H9 (cell line): ENCODE data around the gene RAP1GAP. TPM values are rescaled to one million over a fixed set of nuclear protein-coding genes. Genes with fewer than 3 reads are reported as not detected.
A peak's percentile ranks its signal among the peaks of the same experiment; 100 is the strongest.

Experiments used
- DNase-seq: peaks from one replicate; pipeline ENCODE4 v3.0.0-alpha.2; 2017
- H2AFZ ChIP-seq: one replicate; pipeline ENCODE4 v1.6.1; 2013; ENCODE audit warnings: mild to moderate bottlenecking, low read length, control low read depth, moderate library complexity
- H2AK5ac ChIP-seq: 2 replicates; pipeline ENCODE4 v1.6.1; 2013; ENCODE audit warnings: low read length, control low read depth, mixed read lengths; ENCODE audit not compliant: insufficient read length
- H2BK120ac ChIP-seq: one replicate; pipeline ENCODE4 v1.6.1; 2013; ENCODE audit warnings: low read depth, mild to moderate bottlenecking, low read length, control low read depth, inconsistent platforms; ENCODE audit not compliant: poor library complexity, severe bottlenecking
- H2BK12ac ChIP-seq: 2 replicates; pipeline ENCODE4 v1.6.1; 2013; ENCODE audit warnings: low read length, control low read depth, mixed read lengths, low read depth; ENCODE audit not compliant: insufficient read length
- H2BK15ac ChIP-seq: 2 replicates; pipeline ENCODE4 v1.6.1; 2013; ENCODE audit warnings: low read depth, low read length, control low read depth
- H2BK20ac ChIP-seq: one replicate; pipeline ENCODE4 v1.6.1; 2013; ENCODE audit warnings: low read depth, mild to moderate bottlenecking, low read length, control low read depth, inconsistent platforms; ENCODE audit not compliant: poor library complexity, severe bottlenecking
- H2BK5ac ChIP-seq: 2 replicates; pipeline ENCODE4 v1.6.1; 2013; ENCODE audit warnings: low read length, control low read depth, mixed read lengths; ENCODE audit not compliant: insufficient read length
- H3K14ac ChIP-seq: 2 replicates; pipeline ENCODE4 v1.6.1; 2013; ENCODE audit warnings: low read length, control low read depth; ENCODE audit not compliant: insufficient read depth
- H3K18ac ChIP-seq: 2 replicates; pipeline ENCODE4 v1.6.1; 2013; ENCODE audit warnings: low read depth, mild to moderate bottlenecking, mixed read lengths, low read length, control low read depth; ENCODE audit not compliant: insufficient read length
- H3K23ac ChIP-seq: 2 replicates; pipeline ENCODE4 v1.6.1; 2013; ENCODE audit warnings: low read length, control low read depth, mixed read lengths, low read depth; ENCODE audit not compliant: insufficient read length
- H3K23me2 ChIP-seq: 2 replicates; pipeline ENCODE4 v1.6.1; 2013; ENCODE audit warnings: low read depth, mild to moderate bottlenecking, mixed read lengths, low read length, control low read depth; ENCODE audit not compliant: insufficient read length, poor library complexity, severe bottlenecking
- H3K27ac ChIP-seq: 2 replicates; pipeline ENCODE4 v1.5.1; 2013; ENCODE audit warnings: low read length, control low read depth, mixed read lengths, low read depth; ENCODE audit not compliant: insufficient read length
- H3K27me3 ChIP-seq: 2 replicates; pipeline ENCODE4 v1.6.1; 2013; ENCODE audit warnings: low read length, control low read depth, inconsistent platforms; ENCODE audit not compliant: insufficient read depth
- H3K4ac ChIP-seq: 2 replicates; pipeline ENCODE4 v1.6.1; 2013; ENCODE audit warnings: low read depth, mild to moderate bottlenecking, control low read depth, inconsistent platforms, low read length, moderate library complexity
- H3K4me1 ChIP-seq: 2 replicates; pipeline ENCODE4 v1.6.1; 2013; ENCODE audit warnings: low read length, control low read depth, inconsistent platforms; ENCODE audit not compliant: insufficient read depth
- H3K4me2 ChIP-seq: 2 replicates; pipeline ENCODE4 v1.6.1; 2013; ENCODE audit warnings: low read length, control low read depth, mixed read lengths; ENCODE audit not compliant: insufficient read length, insufficient read depth
- H3K56ac ChIP-seq: 2 replicates; pipeline ENCODE4 v1.6.1; 2013; ENCODE audit warnings: low read depth, mild to moderate bottlenecking, mixed read lengths, low read length, control low read depth; ENCODE audit not compliant: insufficient read length
- H3K79me1 ChIP-seq: 2 replicates; pipeline ENCODE4 v1.6.1; 2013; ENCODE audit warnings: low read depth, mild to moderate bottlenecking, moderate library complexity, low read length, control low read depth, inconsistent platforms; ENCODE audit not compliant: insufficient read depth, poor library complexity, severe bottlenecking
- H3K79me2 ChIP-seq: 2 replicates; pipeline ENCODE4 v1.6.1; 2013; ENCODE audit warnings: low read length, control low read depth, inconsistent platforms; ENCODE audit not compliant: insufficient read depth
- H3K9ac ChIP-seq: 2 replicates; pipeline ENCODE4 v1.6.1; 2013; ENCODE audit warnings: low read length, control low read depth, mixed read lengths; ENCODE audit not compliant: insufficient read length; ENCODE audit errors: extremely low read depth
- H3K9me3 ChIP-seq: one replicate; pipeline ENCODE4 v1.6.1; 2013; ENCODE audit warnings: low read depth, low read length, inconsistent platforms; ENCODE audit not compliant: control insufficient read depth
- H3T11ph ChIP-seq: one replicate; pipeline ENCODE4 v1.6.1; 2013; ENCODE audit warnings: mild to moderate bottlenecking, low read length, control low read depth, inconsistent platforms
- H4K20me1 ChIP-seq: one replicate; pipeline ENCODE4 v1.6.1; 2013; ENCODE audit not compliant: control insufficient read depth, insufficient read length, insufficient read depth
- H4K5ac ChIP-seq: 2 replicates; pipeline ENCODE4 v1.6.1; 2013; ENCODE audit warnings: low read depth, mild to moderate bottlenecking, mixed read lengths, low read length, control low read depth; ENCODE audit not compliant: insufficient read length
- H4K8ac ChIP-seq: replicated peaks from 2 replicates; pipeline ENCODE4 v1.6.1; 2013; ENCODE audit warnings: low read length, control low read depth, mixed read lengths, low read depth; ENCODE audit not compliant: insufficient read length
- H4K91ac ChIP-seq: 2 replicates; pipeline ENCODE4 v1.6.1; 2013; ENCODE audit warnings: low read depth, mild to moderate bottlenecking, moderate library complexity, mixed read lengths, low read length, control low read depth; ENCODE audit not compliant: insufficient read length
- H3K27ac Mint-ChIP-seq, 3 experiments: 2 replicates in 2 of 3; 3 replicates in 1 of 3; pipeline ENCODE4 v1.8.0; 2020 to 2021; ENCODE audit warnings: mixed read lengths in 3 of 3, mild to moderate bottlenecking in 1 of 3, moderate library complexity in 1 of 3
- H3K27me3 Mint-ChIP-seq: 2 replicates; pipeline ENCODE4 v1.8.0; 2021; ENCODE audit warnings: low read depth, mild to moderate bottlenecking, moderate library complexity, mixed read lengths
- H3K36me3 Mint-ChIP-seq, 3 experiments: 2 replicates in 2 of 3; 3 replicates in 1 of 3; pipeline ENCODE4 v1.8.0; 2020 to 2021; ENCODE audit warnings: low read depth in 3 of 3, mixed read lengths in 3 of 3; ENCODE audit not compliant: insufficient read depth in 1 of 3
- H3K4me1 Mint-ChIP-seq, 2 experiments: 2 replicates each; pipeline ENCODE4 v1.8.0; 2020; ENCODE audit warnings: mixed read lengths in 2 of 2
- H3K4me3 Mint-ChIP-seq, 2 experiments: 2 replicates in 1 of 2; 3 replicates in 1 of 2; pipeline ENCODE4 v1.8.0; 2020 to 2021; ENCODE audit warnings: mild to moderate bottlenecking in 2 of 2, mixed read lengths in 2 of 2, moderate library complexity in 1 of 2
- H3K9me3 Mint-ChIP-seq, 2 experiments: 2 replicates in 1 of 2; 3 replicates in 1 of 2; pipeline ENCODE4 v1.8.0; 2020; ENCODE audit warnings: mild to moderate bottlenecking in 2 of 2, mixed read lengths in 2 of 2, moderate library complexity in 1 of 2
- WGBS: extraction: QIAGEN DNeasy Blood & Tissue Kit; methylation state at CpG from one replicate; pipeline ENCODE4 v1.1.7; 2013; ENCODE audit warnings: missing lambda C conversion rate, low lambda C conversion rate, mixed read lengths; ENCODE audit not compliant: insufficient read length; ENCODE audit errors: extremely low coverage; 5-methylcytosine and 5-hydroxymethylcytosine counted together
- total RNA-seq: library from RNA; stranded (reverse); gene quantifications from 2 replicates; pipeline ENCODE4 v1.2.1, GENCODE V29; 2021
- TF ChIP-seq, protein P1 (sequence below): fragments of 200-600 bp; sonication (generic); conservative IDR thresholded peaks from 3 replicates; pipeline ENCODE4 v1.8.0; 2021; ENCODE audit warnings: antibody characterized with exemption, mild to moderate bottlenecking

RAP1GAP gene
- total RNA-seq, 1 experiment from 2014 or later: 7.9 TPM

- H2BK15ac ChIP-seq: no peak overlapping the region
- H3K9ac ChIP-seq: no peak overlapping the region
- H2AK5ac ChIP-seq: no peak overlapping the region
- H3T11ph ChIP-seq: no peak overlapping the region
- H4K5ac ChIP-seq: no peak overlapping the region
- no peak overlapping the region for H2BK12ac ChIP-seq
- H3K4ac ChIP-seq: no peak overlapping the region
- H3K79me1 ChIP-seq: no peaks in the 10 kb centered on the region
- no peaks in the 10 kb centered on the region for H3K23me2 ChIP-seq
- WGBS: no CpG with 5 or more reads among the region's 2 CpGs
- H4K20me1 ChIP-seq: no peaks in the 10 kb centered on the region
- H3K18ac ChIP-seq: no peak overlapping the region
- H3K4me2 ChIP-seq: no peak overlapping the region
- H3K4me3 Mint-ChIP-seq: no peak overlapping the region; a peak in 1 of 5 replicates
- H2BK5ac ChIP-seq: no peak overlapping the region
- H3K4me1 Mint-ChIP-seq: peaks cover 19 to 27% of the 10 kb centered on the region in 2 experiments
- no peak overlapping the region for H3K14ac ChIP-seq
- no peaks in the 10 kb centered on the region for H3K27me3 ChIP-seq
- H2BK20ac ChIP-seq: no peak overlapping the region
- peak overlapping the region in 1 of 3 experiments; percentile 62; a peak in 2 of 7 replicates for H3K27ac Mint-ChIP-seq
- H3K9me3 ChIP-seq: no peaks in the 10 kb centered on the region
- H3K56ac ChIP-seq: no peak overlapping the region
- TF ChIP-seq, protein P1, sequence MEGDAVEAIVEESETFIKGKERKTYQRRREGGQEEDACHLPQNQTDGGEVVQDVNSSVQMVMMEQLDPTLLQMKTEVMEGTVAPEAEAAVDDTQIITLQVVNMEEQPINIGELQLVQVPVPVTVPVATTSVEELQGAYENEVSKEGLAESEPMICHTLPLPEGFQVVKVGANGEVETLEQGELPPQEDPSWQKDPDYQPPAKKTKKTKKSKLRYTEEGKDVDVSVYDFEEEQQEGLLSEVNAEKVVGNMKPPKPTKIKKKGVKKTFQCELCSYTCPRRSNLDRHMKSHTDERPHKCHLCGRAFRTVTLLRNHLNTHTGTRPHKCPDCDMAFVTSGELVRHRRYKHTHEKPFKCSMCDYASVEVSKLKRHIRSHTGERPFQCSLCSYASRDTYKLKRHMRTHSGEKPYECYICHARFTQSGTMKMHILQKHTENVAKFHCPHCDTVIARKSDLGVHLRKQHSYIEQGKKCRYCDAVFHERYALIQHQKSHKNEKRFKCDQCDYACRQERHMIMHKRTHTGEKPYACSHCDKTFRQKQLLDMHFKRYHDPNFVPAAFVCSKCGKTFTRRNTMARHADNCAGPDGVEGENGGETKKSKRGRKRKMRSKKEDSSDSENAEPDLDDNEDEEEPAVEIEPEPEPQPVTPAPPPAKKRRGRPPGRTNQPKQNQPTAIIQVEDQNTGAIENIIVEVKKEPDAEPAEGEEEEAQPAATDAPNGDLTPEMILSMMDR: no peak
- H3K79me2 ChIP-seq: no peaks in the 10 kb centered on the region
- H3K27ac ChIP-seq: no peak overlapping the region
- H3K9me3 Mint-ChIP-seq: no peaks in the 10 kb centered on the region
- H4K8ac ChIP-seq: no peak overlapping the region
- H4K91ac ChIP-seq: no peak overlapping the region
- no peak overlapping the region for H3K23ac ChIP-seq
- H3K36me3 Mint-ChIP-seq: no peaks in the 10 kb centered on the region
- no peak overlapping the region for H2AFZ ChIP-seq
- H3K4me1 ChIP-seq: no peaks in the 10 kb centered on the region
- no peak for DNase-seq
- H2BK120ac ChIP-seq: no peak overlapping the region
- no peaks in the 10 kb centered on the region; the same call in 1 of the 2 replicates for H3K27me3 Mint-ChIP-seq
These were observed 28.1 kb downstream of the RAP1GAP start for GRCh38 chr1:21641076-21641475.
